GM18520 (cell line): ENCODE results near the gene COIL.

Source experiments
- ATAC-seq: cut with Tn5 transposase; IDR thresholded peaks from one replicate; pipeline ENCODE4 v1.9.1; 2021; ENCODE audit not compliant: unreplicated experiment

The COIL gene

GRCh38 chr17:56910509-56911235, 50.2 kb downstream of the COIL start:
- ATAC-seq = no peak

- no peak for ATAC-seq
Observed at GRCh38 chr17:56909742-56910508, 50.9 kb downstream of the COIL start.

- peak; percentile 80 for ATAC-seq
Observed at GRCh38 chr17:56908001-56908542, 52.8 kb downstream of the COIL start.

DNA sequence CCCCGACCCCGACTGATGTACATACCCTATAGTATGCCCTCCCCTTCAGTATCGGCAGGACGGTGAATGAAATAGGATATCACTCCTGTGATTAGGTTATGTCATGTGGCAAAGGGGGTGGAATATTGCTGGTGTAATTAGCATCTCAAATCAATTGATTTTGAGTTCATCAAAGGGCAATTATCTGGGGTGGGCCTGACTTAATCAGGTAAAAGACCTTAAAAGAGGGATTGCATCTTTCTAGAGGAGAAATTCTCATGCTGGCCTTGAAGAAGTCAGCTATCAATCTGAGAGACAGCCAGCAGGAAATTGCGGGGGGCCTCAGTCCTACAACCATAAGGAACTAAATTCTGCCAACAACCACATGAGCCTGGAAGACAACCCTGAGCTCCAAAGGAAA, 57.3 kb downstream of the COIL start:
- no peak for ATAC-seq

DNA sequence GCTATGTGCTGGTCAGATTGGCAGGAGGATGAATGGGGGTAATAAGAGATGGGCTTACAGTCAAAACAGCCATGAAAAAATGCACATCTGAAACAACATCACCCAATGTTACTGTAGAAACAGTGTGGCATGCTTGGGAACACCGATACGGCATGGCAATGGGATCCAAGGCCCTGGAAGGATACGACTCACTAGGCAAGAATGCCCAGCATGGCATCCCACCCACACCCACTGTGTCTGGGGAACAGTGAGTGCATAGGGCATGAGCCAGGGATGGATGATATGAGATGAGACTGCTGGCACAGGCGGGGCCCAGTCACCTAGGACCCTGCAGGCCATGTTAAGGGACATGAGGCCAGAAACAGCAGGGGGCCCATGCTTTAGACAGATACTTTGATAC, 58.5 kb downstream of the COIL start:
- ATAC-seq = no peak

DNA sequence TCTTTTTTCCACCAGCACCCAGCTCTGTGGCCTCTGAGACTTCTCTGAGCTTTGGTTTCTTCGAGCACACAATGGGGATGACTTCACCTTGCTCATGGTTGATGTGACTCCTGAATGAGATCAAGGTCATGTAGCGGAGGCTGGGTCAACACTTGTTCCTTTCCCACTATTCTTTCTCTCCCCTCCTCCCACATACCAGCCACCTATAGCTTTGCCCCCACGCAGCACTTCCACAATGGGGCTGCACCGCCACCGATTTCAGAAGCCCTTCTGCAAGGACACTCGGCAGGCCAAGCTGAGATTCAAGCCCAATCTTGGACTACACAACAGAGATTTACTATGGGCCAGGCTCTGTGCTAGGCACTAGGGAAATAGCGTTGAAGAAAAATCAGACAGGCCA, 61.4 kb downstream of the COIL start:
- ATAC-seq = no peak

DNA sequence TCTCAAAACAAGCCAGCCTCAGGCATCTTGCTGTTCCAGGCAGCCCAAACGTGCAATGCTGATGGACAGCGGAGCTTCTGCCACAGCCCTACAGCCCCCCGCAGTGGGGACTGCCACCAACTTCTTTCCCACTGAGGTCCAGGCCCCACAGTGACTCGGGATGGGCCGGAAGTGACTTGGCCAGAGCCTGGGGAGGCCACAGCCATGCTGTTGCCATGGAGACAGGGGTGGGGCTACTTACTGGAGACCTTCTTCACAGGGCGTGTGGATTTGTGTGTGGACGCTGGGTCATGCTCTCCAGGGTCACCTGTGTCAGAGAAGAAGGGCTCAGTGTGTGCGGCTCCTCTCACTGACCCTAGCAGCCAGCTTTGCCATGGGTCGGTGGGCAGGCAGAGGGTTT, 62.0 kb downstream of the COIL start:
- ATAC-seq = no peak

DNA sequence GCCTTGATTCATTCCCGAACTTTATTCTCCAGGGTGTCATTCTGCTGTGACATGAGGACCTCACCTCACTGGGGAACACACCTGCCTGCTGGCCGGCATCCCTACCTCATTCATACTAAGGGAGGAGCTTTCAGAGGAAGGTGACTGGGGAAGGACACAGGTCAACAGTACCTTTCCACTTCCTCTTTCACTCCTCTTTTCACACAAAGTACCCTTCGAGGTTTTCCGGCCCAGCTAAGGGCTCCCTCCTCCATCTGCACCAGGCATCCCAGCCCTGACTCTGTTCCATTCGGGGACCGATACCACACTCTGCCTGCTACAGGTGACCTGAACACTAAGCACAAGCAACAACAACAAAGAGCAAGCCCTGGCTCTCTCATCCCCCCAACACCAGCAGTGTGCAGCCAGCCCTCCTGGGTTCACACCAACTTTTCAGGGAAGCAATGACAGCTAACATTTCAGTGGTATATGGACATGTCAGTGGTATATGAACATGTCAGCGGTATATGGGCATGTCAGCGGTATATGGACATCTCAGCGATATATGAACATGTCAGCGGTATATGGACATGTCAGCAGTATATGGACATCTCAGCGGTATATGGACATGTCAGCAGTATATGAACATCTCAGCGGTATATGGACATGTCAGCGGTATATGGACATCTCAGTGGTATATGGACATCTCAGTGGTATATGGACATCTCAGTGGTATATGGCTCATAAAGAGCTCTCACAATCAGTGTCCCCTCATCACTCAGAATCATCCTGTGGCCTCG, 63.0 kb downstream of the COIL start:
- no peak for ATAC-seq

DNA sequence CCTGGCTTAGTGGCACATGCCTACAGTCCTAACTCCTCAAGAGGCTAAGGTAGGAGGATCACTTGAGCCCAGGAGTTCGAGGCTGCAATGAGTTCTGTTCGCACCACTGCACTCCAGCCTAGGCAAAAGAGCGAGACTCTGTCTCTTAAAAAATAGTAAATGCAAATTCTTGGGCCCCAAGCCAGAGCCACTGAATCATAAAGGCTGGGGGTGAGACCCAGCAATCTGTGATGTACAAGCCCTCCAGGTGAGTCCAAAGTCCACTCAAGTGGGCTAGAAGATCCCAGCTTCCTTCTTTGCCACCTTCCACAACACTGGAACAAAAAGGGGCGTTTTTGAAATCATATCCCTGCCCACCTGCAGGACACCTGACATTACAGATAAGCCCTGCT, 63.9 kb downstream of the COIL start:
- no peak for ATAC-seq

GRCh38 chr17:56896217-56896967, 64.5 kb downstream of the COIL start:
- ATAC-seq = no peak

- no peak for ATAC-seq
Observed at GRCh38 chr17:56894859-56895455, 65.9 kb downstream of the COIL start.

- ATAC-seq = no peak
Observed at GRCh38 chr17:56893503-56893902, 67.3 kb downstream of the COIL start.

DNA sequence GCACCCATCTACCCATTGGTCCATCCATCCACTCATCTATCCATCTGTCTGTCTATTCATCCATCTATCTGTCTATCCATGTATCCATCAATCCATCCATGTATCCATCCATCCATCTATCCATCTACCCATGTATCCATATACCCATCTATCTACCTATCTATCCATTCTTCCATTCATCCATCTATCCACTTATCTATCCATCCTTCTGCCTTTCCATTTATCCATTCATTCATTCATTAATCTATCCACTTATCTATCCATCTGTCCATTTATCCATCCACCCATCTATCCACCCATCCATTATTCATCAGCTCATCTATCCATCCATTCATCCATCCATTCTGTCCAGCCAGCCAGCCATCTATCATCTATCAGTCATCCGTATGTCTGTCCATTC, 68.5 kb downstream of the COIL start:
- no peak for ATAC-seq

DNA sequence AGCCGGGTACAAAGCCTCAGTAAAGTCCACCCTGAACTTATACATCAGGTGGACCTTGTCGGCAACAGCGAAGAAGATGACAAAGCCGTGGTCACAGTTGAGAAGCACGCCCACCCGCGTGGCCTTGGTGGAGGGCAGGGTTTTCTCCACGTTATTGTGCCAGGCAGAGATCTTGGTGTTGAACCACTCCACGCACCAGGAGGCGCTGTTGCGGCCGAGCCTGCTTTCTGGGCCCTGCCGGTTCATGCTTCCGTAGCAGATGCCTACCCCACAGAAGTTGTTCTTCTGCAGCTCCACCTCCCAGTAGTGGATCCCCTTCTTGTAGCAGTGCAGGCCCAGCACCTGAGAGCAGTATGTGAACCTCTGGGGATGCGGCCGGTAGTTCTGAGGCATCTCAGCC, 69.1 kb downstream of the COIL start:
- ATAC-seq = no peak

DNA sequence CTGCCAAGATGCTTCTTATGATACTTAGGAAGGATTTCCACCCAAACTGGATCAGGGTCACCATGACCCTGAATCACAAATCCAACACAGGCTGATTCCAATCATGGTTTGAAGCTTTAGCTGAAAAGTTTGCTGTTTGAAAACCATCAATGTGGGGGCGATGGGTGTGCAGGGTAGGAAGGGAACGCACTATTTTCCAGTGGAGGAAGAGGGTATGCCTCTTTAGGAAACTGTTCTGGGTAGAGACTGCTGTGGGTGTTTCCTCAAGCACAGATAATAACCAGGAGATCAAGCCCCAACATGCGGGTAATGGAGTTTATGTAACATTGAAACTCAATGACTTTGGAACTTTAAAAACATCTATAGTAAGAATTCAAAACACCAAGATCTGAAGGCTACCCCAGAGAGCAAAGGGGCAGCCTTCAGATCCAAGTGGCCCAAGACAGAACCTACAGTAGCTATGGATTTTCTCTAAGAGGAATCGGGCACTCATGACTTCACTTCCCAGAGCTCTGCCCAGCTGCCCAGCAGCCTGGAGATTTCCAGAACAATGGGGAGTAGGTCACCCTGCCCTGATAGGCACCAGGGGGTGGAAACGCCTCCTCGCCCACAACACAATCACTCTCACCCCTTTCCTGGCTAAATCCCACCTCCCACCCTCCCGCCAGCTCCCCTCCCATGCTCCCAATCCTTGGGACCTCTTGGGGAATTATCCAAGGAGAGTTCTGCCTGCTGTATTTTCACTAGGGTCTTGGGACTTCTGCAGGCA, 69.8 kb downstream of the COIL start:
- ATAC-seq = no peak

DNA sequence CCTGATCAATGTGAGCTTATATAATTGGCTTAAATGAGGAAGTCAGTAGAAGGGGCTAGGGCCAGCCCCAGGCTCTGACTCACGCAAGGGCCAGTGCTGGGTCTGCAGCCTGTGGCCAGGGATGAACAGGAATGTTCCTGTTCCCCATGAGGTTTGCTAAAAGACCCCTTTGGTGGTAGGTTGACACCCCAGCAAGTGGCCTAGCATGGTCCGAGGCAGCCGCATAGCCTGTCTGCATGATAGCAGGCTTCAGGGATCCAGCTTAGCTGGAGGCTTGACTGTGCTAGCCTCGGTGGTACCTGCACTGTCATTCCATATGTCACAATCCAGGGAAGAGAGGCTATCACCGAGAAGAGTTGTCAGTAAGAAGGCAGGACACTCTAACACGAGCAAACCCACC, 70.5 kb downstream of the COIL start:
- ATAC-seq = no peak
